D341Med (cell line): ENCODE results near the gene PBX1.
A peak's percentile ranks its signal among the peaks of the same experiment; 100 is the strongest.

ENCODE experiments used
- DNase-seq: peaks from one replicate; pipeline ENCODE4 v3.0.0; 2012; ENCODE audit warnings: low spot score

Gene PBX1

DNA sequence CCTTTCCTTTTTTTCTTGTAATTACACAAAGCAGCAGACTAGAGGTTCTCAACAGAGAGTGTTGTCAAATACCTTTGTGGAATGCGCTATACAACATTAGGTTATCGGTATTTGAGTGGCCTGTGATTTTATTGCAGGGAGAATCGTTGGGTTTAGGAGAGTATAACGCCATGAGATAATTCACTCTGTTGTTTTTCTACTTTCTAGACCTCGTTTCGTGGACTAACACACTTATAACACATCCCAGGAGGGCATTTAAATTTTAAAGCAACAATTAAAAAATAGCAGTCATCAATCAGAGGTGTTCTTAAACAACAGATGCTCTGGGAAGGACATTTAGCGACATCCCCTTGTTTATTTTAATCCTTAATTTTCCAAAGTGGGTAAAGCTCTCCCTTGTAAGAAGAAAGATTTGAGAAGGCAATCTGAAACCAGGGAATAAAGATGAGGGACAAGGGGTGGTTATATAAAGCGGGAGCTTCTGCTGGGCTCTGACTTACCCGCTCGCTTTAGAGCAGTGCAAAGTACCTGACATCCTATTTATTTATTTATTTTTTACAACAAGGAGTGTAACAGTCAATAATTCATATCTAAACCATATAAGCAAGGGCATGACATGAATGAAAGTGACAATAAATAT is 4.9 kb downstream of the PBX1 start:
- DNase-seq, result peak; percentile 55

DNA sequence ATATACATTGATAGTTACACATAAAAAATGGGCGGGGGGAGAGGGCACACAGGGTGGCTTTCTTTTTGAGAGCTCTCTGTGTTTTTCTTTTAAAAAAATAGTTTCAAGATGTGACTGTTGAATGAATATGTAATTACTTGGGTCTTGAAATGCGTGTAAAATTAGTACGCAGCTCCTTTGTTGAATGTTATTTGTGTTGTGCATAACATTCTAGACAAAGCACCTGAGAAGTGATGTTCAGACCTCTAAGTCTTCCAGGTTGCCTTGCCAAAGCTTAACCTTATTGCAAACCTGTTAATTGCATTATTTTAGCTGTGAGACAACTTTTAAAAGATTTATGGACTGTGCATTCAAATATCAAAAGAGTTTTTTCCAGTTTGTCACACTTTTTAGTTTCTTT is 5.4 kb downstream of the PBX1 start:
- DNase-seq, result no peak

DNA sequence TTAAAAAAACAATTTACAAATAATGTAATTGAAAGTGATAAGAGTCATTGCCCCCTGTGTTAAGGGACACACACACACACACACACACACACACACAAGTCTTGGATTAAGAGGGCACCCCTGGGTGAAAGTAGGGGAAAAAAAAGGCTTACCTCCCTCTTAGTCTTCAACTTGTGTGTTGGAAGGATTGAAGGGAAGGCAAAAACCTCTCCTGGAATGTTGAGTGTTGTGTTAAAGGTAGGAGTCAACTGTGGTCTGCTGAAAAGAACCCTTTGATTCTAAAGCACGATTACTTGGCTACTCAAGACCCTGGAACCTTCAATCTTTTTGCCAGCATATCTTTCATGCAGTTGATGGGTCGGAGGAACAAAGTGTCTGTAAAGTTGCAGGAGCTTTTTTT is 6.4 kb downstream of the PBX1 start:
- DNase-seq, result no peak

DNA sequence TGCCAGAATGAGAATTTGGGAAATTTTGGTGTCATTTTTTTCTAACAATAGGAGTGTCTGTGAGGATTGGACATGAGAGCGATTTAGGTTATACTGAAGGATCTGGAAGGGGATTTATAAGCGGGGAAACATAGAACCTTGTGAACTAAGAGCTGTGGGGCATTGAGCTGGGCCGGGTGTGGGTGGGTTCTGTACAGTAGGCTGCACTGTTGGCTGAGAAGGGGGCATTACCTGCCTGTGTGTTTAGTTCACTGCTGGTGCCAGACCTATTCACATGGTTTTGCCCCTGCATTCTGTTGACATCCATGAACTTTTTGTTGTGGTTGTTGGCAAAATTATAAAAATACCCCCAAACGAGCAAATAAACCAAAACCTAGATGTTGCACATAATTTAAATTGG is 8.8 kb downstream of the PBX1 start:
- DNase-seq, result no peak

DNA sequence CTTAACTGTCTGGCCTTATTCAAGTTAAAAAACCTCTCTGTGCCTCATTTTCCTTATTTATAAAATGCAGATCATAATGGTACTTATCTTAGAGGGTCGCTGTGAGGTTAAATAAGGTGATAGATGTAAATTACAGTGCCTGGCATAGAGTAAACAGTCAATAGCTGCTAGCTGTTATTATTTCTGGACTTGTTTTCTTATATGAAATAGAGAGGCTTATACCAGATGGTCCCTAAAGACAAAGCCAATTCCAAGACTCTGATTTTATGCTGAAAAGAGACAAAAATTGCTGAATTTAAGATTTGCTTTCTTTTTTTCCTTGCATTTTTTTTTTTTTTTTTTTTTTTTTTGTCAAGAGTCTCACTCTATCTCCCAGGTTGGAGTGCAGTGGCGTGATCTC is 10.3 kb downstream of the PBX1 start:
- DNase-seq, result no peak

DNA sequence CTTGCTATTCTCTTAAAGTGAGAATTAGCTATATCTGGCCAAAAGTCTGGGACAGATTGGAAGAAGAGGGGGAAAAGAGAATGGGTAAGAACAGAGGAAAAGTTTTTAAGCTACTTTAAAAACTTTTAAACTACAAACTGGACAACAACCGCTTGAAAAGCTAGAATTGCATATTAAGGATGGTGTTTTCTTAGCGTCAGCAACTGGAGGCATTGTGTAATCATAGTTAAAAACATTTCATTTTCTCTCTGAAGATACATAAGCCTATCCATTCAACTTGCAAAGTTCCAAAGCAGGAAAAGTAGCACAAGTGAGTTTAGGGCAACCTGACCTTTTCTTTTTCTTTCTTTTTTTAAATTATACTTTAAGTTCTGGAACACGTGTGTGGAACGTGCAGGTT is 10.9 kb downstream of the PBX1 start:
- DNase-seq, result no peak

DNA sequence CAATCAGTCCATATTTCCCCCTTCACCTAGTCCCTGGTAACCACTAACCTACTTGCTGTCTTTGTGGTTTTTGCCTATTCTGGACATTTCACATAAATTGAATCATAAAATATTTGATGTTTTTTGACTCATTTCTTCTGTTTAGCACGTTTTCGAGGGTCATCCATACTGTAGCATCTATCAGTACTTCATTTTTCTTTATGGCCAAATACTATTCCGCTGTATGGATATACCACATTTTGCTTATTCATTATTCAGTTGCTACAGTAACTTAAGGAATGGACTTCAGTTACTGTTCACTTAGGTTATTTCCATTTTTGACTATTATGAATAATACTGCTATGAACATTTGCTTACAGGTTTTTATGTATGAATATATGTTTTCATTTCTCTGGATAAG is 12.3 kb downstream of the PBX1 start:
- no peak for DNase-seq

DNA sequence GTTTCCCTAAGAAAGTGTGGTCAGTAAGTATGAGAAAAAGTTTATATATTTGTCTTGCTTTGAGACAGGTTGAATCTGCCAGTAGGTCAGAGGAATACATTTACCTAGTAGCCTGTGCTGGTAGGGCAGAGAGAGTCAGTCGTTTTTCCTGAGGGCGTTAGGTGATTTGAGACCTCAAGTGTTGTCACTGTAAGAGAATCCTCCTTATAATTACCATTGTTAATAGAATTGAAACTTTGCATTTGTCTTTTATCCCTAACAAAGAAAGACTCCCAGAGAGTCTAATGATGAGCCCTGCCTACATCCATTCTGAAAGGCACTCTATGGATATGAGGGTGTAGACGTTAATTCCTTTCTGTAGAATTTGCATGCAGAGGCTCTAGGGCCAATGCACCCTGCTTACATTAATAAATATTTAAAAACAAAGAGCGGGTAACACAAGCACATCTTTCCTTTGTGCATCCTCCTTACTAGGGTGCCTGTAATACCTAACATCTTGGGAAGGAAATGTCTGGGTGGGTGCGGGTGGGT is 16.4 kb downstream of the PBX1 start:
- no peak for DNase-seq

DNA sequence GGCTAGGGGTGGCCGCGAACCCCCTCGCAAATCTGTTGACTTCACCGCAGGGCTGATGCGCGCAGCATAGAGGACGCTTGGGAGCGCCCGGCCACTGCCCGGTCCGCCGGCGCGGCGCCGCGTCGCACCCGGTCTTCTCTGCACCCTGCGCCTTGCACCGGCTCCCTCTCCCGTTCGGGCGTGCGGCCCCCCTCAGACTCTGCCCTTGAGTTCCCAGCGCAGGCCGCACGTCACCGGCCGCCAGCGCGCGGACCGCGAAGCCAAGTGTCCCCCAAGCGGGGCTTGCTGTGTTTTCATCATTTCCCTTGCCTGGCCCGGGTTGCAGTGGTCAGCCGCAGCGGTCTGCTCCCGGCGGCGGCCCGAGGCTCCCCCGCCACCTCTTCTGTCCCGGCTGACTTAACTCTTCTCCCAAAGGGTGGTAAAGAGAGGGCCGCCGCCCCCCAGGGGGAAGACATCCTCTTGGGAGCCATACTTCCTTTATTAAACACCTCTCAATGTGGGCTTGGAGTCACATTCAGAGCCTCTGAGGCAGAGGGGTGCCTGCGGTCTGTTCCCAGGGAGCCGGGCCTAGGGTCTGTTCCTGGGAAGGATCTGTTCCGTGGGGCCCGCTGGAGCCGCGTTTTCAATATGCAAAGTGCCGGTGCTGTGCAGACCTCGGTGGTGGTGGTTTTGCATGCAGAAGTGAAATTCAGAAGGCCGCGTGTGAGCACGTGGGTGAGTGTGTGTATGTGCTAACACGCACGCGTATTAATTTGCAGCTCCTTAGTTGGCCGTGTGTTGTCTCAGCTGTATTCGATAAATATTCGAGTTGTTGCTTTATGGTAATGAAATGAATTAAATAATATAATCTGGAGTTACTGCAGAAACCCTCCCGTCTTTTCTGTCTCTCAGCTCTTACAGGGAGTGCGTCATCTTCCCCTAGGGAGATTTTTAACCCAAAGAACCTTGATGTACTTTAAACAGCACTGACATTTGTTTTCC is 17.6 kb downstream of the PBX1 start:
- DNase-seq, result no peak

DNA sequence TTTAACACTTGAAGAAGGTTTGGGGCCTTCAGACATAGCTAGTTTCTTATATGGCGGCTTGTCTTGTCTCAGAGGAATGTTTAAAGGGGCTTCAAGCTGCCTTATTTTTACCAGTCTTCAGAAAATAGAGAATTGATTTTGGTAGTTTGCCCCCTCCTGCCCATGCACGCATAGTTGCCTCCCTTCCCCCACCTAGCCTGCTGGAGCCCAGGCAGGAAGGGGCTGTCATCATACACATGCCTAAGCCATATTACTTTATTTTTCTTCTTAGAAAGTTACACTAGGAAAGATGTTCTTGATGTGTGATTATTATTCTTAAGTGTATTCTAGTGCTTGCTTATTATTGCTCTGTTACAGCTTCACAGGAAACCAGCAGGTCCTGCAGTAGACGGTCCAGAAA is 18.3 kb downstream of the PBX1 start:
- DNase-seq, result no peak

DNA sequence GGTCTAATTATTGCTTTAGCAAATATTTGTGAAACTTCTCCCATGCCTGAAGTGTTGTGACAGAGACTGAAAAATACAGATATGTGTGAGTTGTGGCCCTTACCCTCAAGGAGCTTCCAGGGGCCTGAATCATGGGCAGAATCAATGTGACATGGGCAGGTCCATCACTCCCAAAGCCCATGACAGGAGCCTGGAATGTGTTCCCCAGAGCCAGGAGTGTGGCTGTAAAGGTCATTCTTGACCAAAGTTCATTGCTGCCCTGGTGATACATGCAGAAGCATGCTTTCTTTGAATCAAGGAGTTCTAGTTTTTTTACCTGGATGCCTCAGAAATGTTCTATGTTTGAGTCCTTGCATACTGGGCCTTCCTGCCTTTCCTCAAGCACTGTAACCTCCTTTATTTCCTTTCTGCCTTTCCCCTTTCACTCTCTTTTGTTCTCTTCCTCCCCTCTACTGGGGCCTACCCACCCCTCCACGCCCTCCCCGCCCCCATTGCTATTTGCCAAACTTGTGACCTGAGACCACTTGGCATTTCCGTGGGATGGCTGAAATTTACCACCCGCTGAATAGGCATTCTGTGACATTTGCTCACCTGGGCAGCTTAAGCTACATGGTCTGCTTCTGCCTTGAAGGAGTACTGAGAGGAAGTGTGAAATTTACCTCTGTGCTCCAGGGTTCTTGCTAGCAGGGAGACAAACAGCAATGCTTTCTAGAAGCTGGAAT is 19.7 kb downstream of the PBX1 start:
- DNase-seq, result no peak

DNA sequence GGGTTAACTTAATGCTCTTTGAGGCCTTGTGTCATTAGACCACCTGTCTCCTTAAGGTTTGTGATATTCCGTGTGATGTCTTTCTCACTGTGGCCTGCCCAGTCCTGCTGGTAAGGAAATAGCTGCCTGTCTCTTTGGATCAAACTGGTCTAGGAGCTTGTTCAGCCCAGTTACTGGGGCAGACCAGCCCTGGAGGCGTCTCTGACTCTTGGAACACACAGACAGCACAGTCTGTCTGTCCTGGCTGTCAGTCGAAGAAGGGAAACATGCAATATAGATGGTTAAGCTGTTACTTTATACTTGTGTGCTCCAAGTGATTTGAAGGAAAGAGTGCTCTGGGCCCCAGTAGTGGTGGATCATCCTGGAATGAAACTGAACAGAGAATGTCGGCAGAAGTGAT is 20.4 kb downstream of the PBX1 start:
- no peak for DNase-seq

DNA sequence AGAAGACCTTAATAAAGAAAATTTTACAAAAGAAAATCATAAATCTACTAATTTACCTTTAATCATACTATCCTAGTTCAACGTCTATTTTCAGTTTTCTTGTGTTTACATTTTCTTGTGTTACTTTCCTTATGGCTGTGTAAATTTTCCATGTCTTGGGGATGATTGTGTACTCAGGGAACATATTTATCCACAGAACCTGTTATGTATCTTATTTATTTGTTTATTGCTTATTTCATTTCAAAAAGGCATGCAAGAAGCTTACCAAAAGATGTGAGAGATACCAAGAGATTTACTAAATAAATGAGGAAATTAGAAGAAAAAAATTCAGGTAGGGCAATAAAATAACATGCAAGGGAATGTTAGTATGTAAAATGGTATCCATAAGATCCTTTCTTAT is 22.8 kb downstream of the PBX1 start:
- no peak for DNase-seq

DNA sequence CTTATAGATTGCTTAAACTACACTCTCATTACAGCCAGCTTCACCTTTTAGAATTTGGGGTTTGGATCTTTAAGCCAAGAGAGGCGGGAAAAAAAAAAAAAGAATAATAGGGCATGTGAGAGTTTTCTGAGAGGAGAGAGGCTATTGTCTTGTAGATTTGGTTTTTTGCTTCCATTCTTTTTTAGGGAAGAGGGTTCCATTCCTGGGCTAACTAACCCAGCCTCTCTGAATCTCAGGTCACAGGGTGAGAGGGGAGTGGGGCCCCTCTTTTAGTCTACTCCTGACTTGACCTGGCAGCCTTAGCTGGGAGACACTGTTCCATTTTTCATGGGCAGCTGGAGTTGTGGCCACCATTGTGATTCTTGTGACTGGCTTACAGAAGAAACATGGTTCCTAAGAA is 24.2 kb downstream of the PBX1 start:
- DNase-seq, result no peak

DNA sequence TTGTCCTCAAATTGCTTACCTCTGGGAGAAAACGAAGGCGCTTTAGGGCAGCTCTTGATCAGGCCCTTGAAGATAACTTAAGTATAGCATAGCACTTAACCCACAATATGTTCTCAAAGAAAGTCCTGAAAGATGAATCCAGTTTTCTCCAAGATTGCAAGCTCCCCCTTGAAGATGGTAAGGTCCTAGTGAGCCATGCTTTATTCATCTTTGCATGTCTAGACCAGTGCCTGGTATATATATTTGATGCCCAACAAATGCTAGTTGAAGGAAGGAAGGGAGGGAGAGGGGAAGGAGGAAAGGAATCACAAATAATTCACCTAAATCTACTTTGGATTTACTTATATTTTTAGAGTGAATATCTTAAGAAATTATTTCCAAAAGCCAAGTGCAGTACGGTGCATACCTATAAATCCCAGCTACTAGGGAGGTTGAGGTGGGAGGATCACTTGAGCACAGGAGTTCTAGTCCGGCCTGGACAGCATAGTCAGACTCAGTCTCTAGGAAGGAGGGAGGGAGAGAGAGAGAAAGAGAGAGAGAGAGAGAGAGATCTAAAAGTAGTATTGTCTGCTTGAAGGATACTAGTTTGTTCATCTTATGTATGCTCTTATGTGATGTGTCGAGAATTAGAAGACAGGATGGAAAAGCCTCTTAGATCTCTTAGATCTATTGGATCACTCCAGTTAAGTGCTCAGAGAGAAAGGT is 25.0 kb downstream of the PBX1 start:
- DNase-seq, result no peak

DNA sequence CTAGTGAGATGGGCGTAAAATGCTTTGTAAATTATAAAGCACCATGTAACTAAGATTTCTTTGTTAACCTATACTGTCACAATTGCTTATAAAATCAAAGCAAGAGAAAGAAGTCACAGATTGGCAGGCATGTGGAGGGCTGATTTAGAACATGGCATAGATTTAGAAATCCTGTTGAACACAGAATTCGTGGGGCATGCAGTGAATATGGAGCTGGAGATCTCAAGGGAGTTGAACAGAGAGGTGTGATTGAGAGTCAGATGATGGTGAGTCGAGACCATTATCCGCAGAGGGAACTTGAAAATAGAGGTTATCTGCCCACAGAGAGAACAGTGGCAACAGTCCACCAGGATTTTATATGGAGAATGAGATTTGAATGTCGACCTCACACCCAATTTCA is 27.6 kb downstream of the PBX1 start:
- DNase-seq, result no peak

DNA sequence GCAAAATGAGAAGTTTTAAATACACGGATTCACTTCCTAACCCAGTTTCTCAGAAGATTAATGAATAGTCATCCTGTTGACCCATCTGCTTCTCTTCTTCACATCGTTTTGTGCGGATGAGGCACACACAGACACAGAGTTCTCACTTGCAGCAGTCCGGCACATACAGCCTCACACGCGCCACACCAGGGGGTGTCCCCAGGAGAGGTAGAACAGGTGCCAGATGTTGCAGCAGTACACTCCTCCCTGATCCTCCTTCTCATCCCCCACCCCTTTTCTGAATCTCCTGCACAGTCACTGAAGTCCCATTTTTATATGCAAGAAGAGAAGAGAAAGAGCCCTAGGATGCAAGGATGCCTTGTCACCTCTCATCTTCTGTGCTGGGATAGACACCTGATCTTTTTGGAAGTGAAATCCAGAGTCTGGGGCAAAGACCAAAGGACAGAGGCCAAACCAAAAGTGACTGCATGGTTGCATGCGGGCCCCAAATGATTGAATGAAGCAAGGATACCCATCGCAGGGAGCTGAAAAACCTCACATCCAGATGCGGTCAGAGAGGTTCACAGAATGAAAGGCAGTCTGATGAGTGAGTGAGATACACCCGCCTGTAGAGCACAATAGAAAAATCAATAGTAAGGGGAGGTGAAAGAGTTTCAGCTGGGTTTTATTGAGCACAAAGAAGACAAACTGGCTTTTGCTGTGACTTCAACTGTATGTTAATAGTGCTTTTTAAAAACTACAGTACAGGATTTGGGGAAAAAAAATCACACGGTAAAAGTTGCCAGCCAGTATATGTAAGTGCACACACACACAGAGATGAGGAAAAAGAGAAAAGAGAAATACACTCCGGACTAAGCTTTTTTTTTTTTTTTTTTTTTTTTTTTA is 28.9 kb downstream of the PBX1 start:
- no peak for DNase-seq

DNA sequence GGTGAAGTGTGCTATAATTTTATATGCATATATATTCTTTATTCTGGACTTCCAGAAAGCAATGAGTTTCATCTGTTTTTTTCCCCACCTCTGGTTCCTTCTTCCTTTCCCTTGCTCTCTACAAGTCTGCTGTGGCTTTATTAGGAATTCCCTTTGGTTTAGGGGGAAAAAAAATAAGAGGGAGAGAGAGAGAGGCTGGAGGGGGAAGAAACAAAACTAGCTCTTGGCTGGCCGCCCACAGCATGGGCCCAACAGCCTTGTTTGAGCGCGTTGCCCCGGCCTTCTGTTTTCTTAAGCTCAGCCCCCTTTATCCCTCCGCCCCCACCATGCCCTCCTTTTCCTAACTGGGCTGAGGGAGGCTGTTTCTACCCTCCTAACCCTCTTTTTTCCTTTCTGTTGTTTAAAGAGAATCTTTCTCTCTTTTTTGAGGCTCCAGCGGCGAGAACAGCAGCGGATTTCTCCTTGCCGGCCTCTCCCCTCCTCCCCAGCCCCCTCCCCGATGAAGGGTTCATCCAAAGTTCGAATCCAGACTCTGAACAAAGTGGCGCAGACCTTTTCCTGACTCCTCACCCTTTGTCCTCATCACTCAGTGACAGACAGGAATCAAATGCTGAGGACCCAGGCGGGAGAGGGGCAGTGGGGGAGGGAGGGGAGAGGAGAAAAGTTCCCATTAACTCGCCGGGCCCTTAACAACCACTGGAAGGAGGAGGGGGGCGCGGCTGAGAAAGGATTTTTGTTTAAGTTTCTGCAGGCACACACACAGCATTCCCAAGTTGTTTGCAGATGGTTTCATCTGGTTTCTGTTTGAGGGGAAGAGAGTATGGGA is 29.7 kb downstream of the PBX1 start:
- DNase-seq, result peak; percentile 66

DNA sequence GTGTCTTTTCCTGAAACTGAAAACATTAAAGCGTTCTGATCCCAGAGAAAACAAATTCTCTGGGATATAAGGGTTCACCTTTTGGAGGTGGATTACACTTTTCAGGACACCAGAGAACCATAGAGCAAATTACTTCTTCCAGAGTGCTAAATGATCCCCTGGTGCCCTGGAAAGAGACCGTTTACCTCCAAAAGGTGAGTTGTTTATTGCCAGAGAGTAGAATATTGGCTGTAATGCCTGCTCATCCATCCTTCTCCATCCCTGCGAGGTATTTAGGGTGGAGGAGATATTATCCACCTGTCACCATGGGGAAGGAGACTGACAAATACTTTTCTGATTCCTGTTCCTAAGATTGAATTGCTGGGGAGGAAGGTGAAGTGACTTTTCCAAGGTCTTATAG is 30.4 kb downstream of the PBX1 start:
- no peak for DNase-seq

DNA sequence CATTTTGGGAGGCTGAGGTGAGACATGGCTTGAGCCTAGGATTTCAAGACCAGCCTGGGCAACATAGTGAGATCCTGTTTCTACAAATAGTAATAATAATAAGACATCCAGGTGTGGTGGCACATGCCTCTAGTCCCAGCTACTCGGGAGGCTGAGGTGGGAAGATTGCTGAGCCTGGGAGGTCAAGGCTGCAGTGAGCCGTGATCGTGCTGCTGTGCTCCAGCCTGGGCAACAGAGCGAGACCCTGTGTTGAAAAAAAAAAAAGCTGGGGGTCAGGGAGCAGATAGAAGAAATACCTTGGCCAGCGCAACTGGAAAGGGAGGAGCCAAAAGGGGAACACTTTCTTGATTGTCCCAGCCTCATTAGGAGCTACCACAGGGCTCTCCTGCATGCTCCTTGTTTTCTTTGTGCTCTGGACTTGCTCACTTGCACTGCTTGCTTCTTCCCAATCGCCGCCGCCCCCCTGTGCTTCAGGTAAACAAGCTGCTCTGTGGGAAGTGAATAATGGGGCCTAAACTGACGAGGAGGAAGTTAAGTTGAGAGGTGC is 31.1 kb downstream of the PBX1 start:
- DNase-seq, result no peak
